Progenitor cell of endocrine pancreas (in vitro differentiated cells): ENCODE measurements around the gene TMEM225. TPM values are rescaled to one million over a fixed set of nuclear protein-coding genes. Genes with fewer than 3 reads are reported as not detected.

Experiments used
- DNase-seq: peaks from one replicate; pipeline ENCODE4 v3.0.0; 2021; ENCODE audit warnings: low spot score; ENCODE audit not compliant: unreplicated experiment
- H3K27ac Mint-ChIP-seq: 2 replicates; pipeline ENCODE4 v1.8.0; 2021; ENCODE audit warnings: mild to moderate bottlenecking, moderate library complexity, mixed read lengths
- H3K27me3 Mint-ChIP-seq: 2 replicates; pipeline ENCODE4 v1.8.0; 2021; ENCODE audit warnings: mixed read lengths
- H3K36me3 Mint-ChIP-seq: 2 replicates; pipeline ENCODE4 v1.8.0; 2022; ENCODE audit warnings: mixed read lengths; ENCODE audit not compliant: insufficient read depth
- H3K4me1 Mint-ChIP-seq: 2 replicates; pipeline ENCODE4 v1.8.0; 2021; ENCODE audit warnings: low read depth, mixed read lengths
- H3K4me3 Mint-ChIP-seq: 2 replicates; pipeline ENCODE4 v1.8.0; 2021; ENCODE audit warnings: low read depth, mild to moderate bottlenecking, moderate library complexity, mixed read lengths
- H3K9me3 Mint-ChIP-seq: 2 replicates; pipeline ENCODE4 v1.8.0; 2021; ENCODE audit warnings: low read depth, mixed read lengths
- CTCF ChIP-seq: fragments of 200-600 bp; sonication (generic); IDR thresholded peaks from one replicate; pipeline ENCODE4 v1.5.0; 2021; ENCODE audit warnings: antibody characterized with exemption, mild to moderate bottlenecking; ENCODE audit not compliant: unreplicated experiment
- total RNA-seq: library from RNA; stranded (reverse); gene quantifications from 2 replicates; pipeline ENCODE4 v1.2.1, GENCODE V29; 2021

The TMEM225 gene
- total RNA-seq, 1 donor from 2014 or later: not detected

GRCh38 chr11:123841174-123841573 lies 44.3 kb downstream of the TMEM225 start:
- Mint-ChIP-seq H3K9me3 (no peaks in the 10 kb centered on the region), H3K4me1 (peaks cover 10% of the 10 kb centered on the region), H3K36me3 (no peaks in the 10 kb centered on the region), H3K27ac (no peak overlapping the region), H3K4me3 (no peak overlapping the region), H3K27me3 (no peaks in the 10 kb centered on the region)
- no peak for TF ChIP-seq CTCF
- no peak for DNase-seq

- H3K4me1 Mint-ChIP-seq: peaks cover 10% of the 10 kb centered on the region
- DNase-seq: no peak
- no peaks in the 10 kb centered on the region for H3K36me3 Mint-ChIP-seq
- no peaks in the 10 kb centered on the region for H3K27me3 Mint-ChIP-seq
- H3K9me3 Mint-ChIP-seq: peaks cover 3% of the 10 kb centered on the region
- no peak overlapping the region for H3K27ac Mint-ChIP-seq
- no peak overlapping the region for H3K4me3 Mint-ChIP-seq
- no peak for TF ChIP-seq CTCF
These were observed 46.3 kb downstream of the TMEM225 start for GRCh38 chr11:123839131-123839530.

DNA sequence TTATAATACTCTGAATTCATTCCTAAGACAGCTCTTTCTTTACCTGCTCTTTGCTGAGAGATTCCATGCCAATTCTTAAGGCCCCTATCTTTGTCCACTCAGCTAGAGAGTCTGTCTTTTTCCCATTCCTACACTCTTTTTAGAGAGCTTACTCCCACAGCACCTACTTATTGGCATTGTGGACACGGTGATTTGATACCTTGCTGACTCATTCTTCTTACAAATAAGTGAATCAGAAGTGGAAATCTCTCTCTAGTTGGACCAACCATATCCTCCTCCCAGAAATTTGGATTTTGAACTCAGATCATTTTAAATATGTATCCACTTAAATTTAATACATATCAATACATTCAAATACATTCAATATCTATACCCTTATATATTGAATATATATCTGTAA lies 46.8 kb downstream of the TMEM225 start:
- Mint-ChIP-seq H3K4me3 (no peak overlapping the region), H3K9me3 (peaks cover 3% of the 10 kb centered on the region), H3K4me1 (peaks cover 8% of the 10 kb centered on the region), H3K27me3 (no peaks in the 10 kb centered on the region), H3K27ac (peak overlapping the region; percentile 70), H3K36me3 (no peaks in the 10 kb centered on the region)
- DNase-seq: no peak
- no peak for TF ChIP-seq CTCF

GRCh38 chr11:123838199-123838598 lies 47.3 kb downstream of the TMEM225 start:
- DNase-seq: no peak
- Mint-ChIP-seq H3K36me3 (no peaks in the 10 kb centered on the region), H3K9me3 (peaks cover 3% of the 10 kb centered on the region), H3K27ac (no peak overlapping the region), H3K4me1 (peaks cover 8% of the 10 kb centered on the region), H3K4me3 (no peak overlapping the region), H3K27me3 (no peaks in the 10 kb centered on the region)
- TF ChIP-seq CTCF: no peak

- Mint-ChIP-seq H3K27ac (no peak overlapping the region), H3K36me3 (peaks cover 5% of the 10 kb centered on the region), H3K4me1 (peaks cover 2% of the 10 kb centered on the region), H3K4me3 (no peak overlapping the region), H3K27me3 (no peaks in the 10 kb centered on the region), H3K9me3 (peaks cover 20% of the 10 kb centered on the region)
- no peak for TF ChIP-seq CTCF
- no peak for DNase-seq
These were observed 52.4 kb downstream of the TMEM225 start for GRCh38 chr11:123833095-123833494.

Other genes starting within 250 kb of the TMEM225 start
- gene SCN3B, start 231.0 kb downstream of the TMEM225 start, total RNA-seq: 4.0 and 5.1 TPM in 2 replicates
- gene ZNF202, start 144.0 kb downstream of the TMEM225 start, total RNA-seq: 29.6 and 30.1 TPM in 2 replicates
- not detected in 2 replicates for gene OR6X1, start 131.2 kb downstream of the TMEM225 start, total RNA-seq
- not detected in 2 replicates for gene OR6M1, start 79.3 kb downstream of the TMEM225 start, total RNA-seq
- 0.24 and 0.58 TPM in 2 replicates for gene OR8D4, start 16.5 kb upstream of the TMEM225 start, total RNA-seq
- gene OR4D5, start 53.9 kb upstream of the TMEM225 start, total RNA-seq: 0.53 TPM in 1 of 2 replicates, not detected in the other
- not detected in 2 replicates for gene OR6T1, start 58.2 kb upstream of the TMEM225 start, total RNA-seq
- gene OR10S1, start 92.1 kb upstream of the TMEM225 start, total RNA-seq: not detected in 2 replicates
- gene OR10G6, start 109.5 kb upstream of the TMEM225 start, total RNA-seq: not detected in 2 replicates
- gene OR10G4, start 127.3 kb upstream of the TMEM225 start, total RNA-seq: 0.13 TPM in 1 of 2 replicates, not detected in the other
- not detected in 2 replicates for gene OR10G9, start 137.3 kb upstream of the TMEM225 start, total RNA-seq
- gene OR10G8, start 141.1 kb upstream of the TMEM225 start, total RNA-seq: not detected in 2 replicates
- not detected in 2 replicates for gene OR10G7, start 155.7 kb upstream of the TMEM225 start, total RNA-seq
- gene VWA5A, start 229.8 kb upstream of the TMEM225 start, total RNA-seq: 20.9 and 22.6 TPM in 2 replicates